GM18858 (cell line): ENCODE data around the gene TPSG1.
"Not testable (repeated sequence)": the region's sequence is repeated elsewhere in the genome, so short reads cannot be mapped to it uniquely, and the experiment has no call there.

Experiments used
- ATAC-seq: cut with Tn5 transposase; IDR thresholded peaks from one replicate; pipeline ENCODE4 v1.9.1; 2021; ENCODE audit not compliant: unreplicated experiment

Gene TPSG1

DNA sequence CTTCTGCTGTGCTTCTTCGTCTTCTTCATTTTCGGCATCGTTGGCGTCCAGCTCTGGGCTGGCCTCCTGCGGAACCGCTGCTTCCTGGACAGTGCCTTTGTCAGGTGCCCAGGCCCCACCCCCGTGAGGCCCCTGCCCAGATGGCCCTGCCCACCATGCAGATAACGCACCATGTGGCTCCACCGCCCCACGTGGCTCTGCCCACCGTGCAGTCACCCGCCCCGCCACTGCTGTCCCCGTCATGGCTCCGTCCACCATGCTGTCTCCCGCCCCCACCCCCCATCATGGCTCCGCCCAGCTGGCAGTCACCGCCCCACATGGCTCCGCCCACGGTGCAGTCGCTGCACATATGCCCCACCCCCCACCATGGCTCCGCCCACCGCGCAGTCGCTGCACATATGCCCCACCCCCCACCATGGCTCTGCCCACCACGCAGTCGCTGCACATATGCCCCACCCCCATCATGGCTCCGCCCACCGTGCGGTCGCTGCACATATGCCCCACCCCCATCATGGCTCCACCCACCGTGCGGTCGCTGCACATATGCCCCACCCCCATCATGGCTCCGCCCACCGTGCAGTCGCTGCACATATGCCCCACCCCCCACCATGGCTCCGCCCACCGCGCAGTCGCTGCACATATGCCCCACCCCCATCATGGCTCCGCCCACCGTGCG is 26.3 kb downstream of the TPSG1 start:
- ATAC-seq: not testable (repeated sequence)

DNA sequence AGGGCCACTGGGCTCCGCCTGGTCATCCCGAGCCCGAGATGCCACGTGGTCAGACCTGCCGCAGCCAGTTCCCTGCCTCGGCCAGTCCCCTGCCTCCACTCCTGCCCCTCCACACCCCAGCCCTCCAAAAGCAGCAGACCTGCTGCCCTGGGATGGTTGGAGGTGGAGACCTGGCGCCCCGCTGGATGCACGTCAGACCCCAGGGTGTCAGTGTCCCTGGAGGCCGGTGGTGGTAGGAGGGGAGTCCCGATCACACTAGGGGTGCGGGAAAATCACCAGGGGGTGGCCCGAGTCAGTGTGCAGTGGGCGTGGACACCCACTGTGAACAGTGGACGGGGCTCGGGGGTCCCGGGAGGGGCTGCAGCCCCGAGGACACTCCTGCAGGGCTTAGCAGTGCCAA is 26.9 kb downstream of the TPSG1 start:
- no peak for ATAC-seq

DNA sequence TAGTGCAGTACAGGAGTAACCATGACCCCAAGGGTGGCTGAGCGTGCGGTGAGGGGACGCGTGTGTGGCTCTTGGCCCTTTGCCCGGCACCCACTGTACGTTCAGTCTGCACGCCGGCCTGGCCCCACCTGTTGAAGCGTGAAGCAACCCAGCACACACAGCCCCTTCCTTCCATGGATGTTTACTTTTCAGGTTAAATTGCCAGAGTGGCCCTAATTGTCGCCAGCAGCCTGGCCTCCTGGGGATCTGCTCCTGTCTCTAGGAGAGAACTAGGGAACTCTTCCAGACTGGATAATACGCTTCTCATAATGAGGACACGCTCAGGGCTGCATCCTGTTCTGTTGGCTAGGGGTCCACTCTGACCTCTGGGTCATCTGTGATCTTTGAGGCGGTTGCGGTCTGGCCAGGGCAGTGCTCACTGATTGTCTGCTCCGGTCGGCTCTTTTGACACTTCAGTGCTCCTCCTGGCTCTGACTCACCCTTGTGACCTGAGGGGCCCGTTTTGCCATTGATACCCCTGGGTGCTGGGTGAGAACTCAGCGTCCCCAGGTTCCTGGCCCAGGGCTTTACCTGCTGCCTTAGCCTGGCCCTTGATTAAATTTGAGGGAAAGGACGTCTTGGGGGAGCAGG is 27.7 kb downstream of the TPSG1 start:
- no peak for ATAC-seq

DNA sequence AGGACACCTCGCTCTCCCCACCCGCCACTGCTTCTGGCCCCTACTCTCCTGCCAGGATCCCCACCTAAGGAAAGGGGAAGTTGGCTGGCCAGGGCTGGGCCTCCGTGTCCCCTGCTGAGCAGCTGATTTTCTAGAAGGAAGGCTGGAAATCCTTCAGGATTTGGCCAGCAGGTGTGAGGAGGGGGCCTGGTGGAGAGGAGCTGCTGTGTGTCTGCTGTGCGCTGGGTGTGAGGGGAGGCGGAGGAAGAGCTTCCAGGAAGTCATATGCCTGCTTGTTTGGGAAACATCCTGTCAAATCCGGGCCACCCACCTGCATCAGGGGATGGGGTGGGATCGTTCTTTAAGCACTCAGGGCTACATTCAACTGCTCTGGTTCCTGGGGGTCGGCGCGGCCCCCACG is 28.6 kb downstream of the TPSG1 start:
- ATAC-seq: no peak

DNA sequence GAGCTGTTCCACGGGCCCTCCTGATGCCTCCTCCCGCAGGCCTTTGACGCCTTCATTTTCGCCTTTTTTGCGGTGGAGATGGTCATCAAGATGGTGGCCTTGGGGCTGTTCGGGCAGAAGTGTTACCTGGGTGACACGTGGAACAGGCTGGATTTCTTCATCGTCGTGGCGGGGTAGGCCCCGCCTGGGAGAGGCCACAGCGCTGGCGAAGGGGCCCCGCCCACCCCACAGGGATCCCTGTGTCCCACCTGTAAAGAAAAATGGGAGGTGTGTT is 29.7 kb downstream of the TPSG1 start:
- ATAC-seq: no peak

DNA sequence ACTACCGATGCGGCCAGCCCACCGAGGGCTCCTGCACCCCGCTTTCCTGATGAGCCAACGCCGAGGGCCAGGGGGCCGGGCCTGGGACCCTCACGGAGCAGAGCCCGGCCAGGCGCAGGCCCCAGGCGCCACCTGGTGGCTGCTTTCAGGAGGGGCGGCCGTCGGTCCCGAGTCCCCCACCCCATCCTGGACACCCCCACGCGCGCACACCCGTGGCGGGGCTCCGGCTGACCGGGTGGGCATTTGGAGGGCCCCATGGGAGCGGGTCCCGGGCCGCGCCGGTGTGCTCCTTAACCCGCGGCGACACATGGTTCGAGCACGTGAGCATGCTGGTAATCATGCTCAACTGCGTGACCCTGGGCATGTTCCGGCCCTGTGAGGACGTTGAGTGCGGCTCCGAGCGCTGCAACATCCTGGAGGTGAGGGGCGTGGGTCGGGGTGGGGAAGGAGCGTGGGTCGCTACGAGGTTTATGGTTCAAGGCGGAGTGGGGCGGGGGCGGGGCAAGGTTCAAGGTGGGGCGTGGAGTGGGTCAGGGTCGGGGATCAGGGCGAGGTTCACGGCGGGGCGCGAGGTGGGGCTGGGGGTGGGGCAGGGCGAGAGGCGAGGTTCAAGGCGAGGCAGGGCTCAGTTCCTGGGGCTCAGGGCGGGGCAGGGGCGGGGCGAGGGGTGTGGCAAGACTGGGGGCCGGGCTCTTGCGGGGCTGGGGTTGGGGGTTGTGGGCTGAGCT is 30.2 kb downstream of the TPSG1 start:
- ATAC-seq: no peak

DNA sequence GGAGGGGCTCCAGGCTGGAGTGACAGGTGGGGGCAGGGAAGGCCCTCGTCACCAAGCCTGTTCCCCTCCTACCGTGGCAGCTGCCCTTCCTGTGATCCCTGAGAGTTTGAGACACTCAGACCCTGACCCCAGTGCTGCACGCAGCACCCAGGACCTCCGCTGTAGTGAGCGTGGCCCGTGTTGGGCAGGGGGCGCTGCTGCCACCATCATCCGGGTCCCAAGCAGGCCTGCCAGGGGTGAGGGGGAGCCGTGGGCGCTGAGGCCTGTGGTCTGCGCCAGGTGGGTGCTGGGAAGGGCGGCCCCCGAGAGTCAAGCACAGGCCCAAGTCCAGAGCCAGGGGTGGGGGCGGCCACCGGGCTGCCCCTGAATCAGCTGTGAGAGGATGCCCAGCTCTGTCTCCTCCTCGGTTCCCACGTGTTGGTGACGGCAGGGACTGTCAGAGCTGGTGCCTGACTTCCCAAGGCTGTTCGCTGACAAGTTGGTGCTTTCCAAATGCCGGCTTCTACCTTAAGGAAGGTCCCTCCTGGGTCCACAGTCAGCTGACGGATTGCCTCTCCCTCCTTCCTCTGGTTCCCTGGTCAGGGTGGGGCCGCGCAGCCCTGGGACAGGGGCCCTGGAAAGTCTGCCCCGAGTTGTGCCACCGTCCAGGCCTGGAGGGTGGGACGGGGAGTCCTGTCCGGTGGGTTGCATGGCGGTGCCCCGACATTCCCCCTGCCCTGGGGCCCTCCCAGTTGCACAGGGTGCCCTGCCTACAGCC is 31.1 kb downstream of the TPSG1 start:
- ATAC-seq: no peak

DNA sequence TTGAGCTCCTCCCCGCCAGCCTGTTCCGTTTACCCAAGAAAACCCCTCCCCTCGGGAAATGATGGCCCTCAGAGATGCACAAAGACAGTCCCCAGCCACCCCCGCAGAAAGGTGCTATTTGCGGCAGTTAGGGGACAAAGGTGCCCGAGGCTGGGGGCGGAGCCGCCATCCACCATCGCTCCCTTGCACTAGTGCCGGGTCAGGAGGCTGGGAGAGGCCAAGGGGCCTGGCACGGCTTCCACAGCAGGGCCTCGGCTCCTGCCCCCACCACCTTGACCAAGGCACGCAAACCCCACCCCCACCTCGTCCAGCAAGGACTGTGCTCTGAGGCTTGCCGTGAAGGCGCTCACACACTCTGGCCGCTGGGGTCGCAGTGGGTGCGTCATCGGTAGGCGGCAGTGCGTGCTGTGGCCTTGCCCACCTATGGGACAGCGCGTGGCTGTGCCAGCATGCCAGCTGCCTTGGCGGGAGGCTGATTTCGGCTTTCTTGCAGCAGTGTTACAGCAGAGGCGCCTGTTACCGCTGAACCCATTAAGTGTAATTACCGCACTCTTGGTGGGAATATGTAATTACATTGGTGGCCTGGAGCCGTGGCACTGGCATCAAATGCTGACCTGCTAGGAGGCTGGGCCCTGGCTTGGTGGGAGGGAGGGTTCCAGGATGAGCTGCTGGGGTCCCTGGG is 31.8 kb downstream of the TPSG1 start:
- no peak for ATAC-seq

DNA sequence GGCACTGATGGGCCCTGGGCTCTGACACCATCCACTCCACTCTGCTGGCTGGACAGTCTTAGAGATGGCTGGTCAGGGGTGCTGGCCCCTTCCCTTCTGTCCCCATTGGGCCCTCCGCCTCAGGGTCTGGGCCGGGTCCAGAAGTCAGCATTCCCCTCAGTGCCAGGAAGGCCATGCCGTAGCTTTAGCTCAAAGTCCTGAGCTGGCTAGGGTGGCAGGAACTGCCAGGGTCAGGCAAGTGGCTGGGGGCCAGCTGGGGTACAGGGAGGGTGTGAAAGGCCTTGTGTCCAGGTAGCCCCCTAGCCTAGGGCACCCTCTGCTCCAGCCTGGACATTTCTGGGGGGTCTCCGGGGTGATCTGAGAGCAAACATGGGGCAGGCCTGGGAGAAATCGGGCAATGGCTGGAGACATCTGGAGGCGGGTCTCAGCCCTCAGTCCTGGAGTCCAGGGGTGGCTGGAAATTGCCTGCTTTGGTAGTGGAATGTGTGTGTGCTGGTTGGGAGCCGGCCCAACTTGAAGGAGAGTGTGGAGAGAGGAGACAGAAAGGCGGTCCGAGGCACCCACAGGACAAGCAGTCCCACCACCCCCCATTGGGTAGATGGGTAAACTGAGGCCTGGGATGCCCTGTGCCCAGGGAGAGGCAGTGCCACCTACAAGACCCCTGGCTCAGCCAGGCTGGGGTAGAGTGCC is 32.5 kb downstream of the TPSG1 start:
- ATAC-seq: no peak

DNA sequence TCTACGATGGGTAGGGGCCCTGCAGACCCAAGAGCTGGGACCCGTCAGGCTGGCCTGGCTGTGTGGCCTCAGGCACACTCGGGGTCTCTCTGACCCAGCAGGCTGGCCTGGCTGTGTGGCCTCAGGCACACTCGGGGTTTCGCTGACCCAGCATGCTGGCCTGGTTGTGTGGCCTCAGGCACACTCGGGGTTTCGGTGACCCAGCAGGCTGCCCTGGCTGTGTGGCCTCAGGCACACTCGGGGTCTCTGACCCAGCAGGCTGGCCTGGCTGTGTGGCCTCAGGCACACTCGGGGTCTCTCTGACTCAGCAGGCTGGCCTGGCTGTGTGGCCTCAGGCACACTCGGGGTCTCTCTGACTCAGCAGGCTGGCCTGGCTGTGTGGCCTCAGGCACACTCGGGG is 34.3 kb downstream of the TPSG1 start:
- not testable (repeated sequence) for ATAC-seq

DNA sequence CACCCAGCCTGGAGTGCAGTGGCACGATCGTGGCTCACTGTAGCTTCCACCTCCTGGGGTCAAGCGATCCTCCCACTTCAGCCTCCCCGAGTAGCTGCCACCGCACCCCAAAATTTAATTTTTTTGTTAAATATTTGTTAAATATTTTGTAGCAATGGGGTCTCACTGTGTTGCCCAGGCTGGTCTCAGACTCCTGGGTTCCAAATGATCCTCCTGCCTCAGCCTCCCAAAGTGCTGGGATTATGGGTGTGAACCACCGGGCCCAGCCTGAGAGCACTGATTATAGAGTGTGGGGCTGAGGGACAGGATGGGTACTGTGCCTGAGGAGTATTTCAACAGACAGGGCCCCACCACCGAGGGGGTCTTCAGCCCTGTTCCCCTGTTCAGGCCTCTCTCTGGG is 35.6 kb downstream of the TPSG1 start:
- ATAC-seq: no peak

DNA sequence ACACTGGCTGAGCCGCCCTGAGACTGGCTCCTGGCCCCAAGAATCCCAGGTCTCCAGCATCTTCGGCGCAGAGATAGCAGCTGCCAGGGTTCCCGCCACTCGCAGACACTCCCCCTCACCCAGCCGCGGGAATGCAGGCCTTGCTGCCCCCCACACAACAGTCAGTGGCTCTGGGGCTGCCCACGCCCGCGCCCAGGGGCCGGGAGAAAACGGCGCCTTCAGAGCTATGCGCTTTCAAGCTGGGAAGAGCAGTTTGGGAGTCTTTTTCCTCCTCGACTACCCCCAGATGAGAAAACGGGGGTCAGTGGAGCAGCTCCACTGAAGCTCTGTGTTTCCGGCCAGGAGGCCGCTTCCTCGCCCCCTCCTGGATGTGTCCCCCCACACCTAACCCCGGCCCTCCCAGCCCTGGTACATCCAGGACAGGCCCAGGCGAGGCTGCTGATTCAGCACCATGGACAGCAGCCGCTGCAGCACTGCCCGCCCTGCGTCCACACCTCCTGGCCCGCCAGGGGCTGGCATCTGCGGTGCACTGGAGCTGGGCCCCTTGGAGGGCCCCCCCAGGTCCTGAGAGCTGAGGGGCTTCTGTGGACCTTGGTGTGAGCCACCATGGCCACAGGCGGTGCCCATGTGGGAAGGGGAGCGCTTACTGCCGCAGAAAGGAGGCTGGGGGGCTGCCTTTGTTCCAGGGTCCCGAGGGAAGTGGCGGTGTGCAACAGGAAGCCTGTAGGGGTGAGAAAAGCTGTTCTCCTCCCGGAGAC is 36.5 kb downstream of the TPSG1 start:
- ATAC-seq: no peak

DNA sequence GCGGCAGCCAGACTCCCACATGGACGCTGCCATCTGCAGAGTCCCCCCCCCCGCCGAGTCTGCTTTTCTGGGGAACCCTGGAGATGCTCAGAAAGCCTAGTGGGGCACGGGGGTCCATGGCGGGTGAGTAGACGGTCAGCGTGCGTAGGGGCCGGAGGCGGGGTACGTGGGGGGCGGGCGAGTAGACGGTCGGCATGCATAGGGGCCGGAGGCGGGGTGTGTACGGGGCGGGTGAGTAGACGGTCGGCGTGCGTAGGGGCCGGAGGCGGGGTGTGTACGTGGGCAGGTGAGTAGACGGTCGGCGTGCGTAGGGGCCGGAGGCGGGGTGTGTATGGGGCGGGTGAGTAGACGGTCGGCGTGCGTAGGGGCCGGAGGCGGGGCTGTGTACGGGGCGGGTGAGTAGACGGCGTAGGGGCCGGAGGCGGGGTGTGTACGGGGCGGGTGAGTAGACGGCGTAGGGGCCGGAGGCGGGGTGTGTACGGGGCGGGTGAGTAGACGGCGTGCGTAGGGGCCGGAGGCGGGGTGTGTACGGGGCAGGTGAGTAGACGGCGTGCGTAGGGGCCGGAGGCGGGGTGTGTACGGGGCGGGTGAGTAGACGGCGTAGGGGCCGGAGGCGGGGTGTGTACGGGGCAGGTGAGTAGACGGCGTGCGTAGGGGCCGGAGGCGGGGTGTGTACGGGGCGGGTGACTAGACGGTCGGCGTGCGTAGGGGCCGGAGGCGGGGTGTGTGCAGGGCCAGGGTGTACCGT is 39.4 kb downstream of the TPSG1 start:
- not testable (repeated sequence) for ATAC-seq

DNA sequence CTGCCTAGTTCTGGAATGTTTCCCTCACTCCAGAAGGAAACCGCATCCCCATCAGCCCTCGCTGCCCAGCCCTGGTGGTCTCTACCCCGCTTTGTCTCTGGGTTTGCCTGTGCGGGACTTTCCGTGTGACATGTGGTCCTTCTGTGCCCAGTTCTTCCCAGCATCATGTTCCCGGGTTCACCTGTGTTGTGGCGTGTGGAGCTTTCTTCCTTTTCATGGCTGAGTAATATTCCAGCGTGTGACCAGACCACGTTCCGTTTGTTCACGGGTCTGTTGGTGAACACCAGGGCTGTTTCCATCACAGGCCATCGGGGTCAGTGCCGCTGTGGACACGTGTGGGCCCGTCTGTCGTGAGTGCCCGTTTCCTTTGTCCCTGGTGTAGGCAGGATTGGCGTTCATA is 40.1 kb downstream of the TPSG1 start:
- ATAC-seq: no peak

DNA sequence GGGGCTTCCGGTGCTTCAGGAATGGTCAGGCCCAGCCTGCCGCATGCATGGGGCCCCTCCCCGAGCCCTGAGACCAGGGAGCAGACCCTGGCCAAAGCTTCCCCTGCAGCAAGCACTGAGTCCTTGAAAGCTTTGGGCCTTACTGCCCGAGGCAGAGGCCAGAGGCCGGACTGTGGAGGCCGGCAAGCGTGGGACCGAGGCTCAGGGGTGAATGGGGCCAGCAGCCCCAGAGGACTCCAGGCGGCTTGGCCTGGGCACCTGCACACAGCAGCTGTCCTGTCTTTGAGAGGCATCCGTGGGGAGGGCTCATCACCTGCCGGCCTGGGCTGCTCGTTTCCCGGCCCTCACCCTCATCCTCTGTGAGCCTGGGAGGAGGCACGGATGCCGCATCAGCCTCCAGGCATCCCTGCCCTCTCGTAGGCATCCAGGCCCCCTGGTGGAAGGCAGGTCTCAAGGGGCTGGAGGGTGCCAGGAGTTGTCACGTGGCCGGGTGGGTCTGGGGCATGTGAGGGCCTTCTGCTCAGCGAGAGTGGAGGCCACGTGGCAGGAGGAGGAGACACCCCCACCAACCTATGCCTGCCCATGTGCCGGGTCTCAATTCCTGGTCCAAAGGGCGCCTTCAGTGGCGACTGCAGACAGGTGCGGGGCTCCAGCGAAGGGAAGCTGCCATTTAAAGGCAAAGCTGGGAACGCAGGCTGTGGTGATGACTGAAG is 40.8 kb downstream of the TPSG1 start:
- ATAC-seq: no peak

DNA sequence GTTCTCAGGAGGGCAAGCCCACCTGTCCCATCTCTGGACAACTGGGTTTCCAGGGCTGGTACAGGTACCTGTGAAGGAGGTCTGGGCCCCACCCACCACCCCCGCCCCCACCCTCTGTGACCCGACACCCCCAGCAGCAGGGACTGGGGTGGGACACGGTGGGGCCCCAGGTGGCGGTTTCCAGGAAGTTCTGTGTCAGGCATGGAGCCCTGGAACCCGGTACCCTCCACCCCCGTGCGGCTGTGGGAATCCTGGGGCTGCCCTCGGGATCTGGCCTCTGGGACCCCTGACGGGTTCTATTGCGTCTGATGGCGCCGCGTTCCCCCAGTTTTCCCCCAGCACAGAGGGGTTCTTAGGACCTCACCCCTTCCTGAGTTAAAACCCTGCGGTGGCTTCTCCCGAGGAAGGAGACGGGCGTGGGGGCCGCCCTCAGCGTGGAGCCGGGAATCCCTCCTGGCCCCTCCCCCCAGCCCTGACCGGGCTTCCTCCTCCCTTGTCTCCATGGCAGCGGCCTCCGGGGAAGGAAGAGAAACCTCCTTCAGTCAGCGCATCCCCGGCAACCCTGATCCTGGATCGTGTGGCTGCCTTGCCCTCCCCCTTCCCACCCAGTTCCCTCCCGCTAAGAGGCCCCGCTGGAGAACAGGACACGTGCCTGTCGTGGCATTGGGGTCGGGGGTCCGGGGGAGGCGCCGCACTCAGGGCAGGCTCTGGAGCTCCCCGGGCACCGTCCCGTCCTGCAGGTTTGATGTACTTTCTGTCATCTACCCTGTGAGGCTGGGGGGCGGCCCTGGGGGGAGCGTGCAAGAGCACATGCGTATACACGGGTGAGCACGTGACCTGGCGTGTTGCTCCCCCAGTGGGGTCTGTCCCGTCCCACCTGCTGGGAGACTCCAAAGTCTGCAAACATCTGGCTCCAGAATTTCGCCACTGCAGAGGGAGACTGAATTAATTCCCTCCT is 41.8 kb downstream of the TPSG1 start:
- no peak for ATAC-seq

DNA sequence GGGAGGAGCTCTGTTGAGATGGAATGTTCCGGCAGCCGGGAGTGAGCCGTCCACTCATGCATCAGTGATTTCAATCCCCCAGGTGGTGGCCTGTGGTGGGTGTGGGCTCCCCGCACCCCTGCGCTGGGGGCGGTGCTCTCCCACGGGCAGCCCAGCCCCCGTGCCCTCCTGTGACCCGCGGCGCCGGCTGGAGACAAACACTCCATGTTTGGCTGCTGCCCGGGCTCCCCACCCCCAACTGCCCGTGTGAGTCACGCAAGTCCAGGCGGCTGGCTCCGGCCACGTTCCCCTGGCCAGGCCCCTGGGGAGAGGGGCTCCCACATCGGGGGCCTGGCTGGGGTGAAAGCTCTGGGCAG is 42.8 kb downstream of the TPSG1 start:
- ATAC-seq: no peak
